GM13976 (cell line): ENCODE results near the gene OSBP2.

Experiments used
- DNase-seq: peaks from one replicate; pipeline ENCODE4 v3.0.0; 2012; ENCODE audit warnings: low spot score
- CTCF ChIP-seq: IDR thresholded peaks from 2 replicates; pipeline ENCODE4 v1.5.1; 2012; ENCODE audit warnings: borderline replicate concordance, mild to moderate bottlenecking; ENCODE audit not compliant: insufficient read depth; ENCODE audit errors: extremely low read depth, missing control alignments, control extremely low read depth
- in situ Hi-C: fragments of 300-500 bp; cut with MboI; formaldehyde crosslinking; loops from one replicate; pipeline ENCODE4 v1.12.0; 2022; ENCODE audit warnings: low sequenced_read_pairs, mixed read lengths, inconsistent platforms; ENCODE audit not compliant: unreplicated experiment

Gene OSBP2

GRCh38 chr22:30833322-30833721, 138.6 kb downstream of the OSBP2 start:
- no peak for TF ChIP-seq CTCF
- in situ Hi-C loops, result no loop called here
- DNase-seq, result no peak

- no peak for DNase-seq
- no peak for TF ChIP-seq CTCF
- in situ Hi-C loops, result no loop called here
Observed at GRCh38 chr22:30837531-30837930, 142.9 kb downstream of the OSBP2 start.

- no peak for TF ChIP-seq CTCF
- no peak for DNase-seq
- in situ Hi-C loops, result no loop called here
Observed at GRCh38 chr22:30838111-30838510, 143.4 kb downstream of the OSBP2 start.

- in situ Hi-C loops, result no loop called here
- DNase-seq, result no peak
- no peak for TF ChIP-seq CTCF
Observed at GRCh38 chr22:30841273-30841672, 146.6 kb downstream of the OSBP2 start.

GRCh38 chr22:30843245-30843644, 148.6 kb downstream of the OSBP2 start:
- in situ Hi-C loops, result no loop called here
- no peak for TF ChIP-seq CTCF
- DNase-seq, result no peak

- in situ Hi-C loops, result no loop called here
- DNase-seq, result no peak
- no peak for TF ChIP-seq CTCF
Observed at GRCh38 chr22:30847583-30847982, 152.9 kb downstream of the OSBP2 start.

- in situ Hi-C loops, result no loop called here
- no peak for TF ChIP-seq CTCF
- no peak for DNase-seq
Observed at GRCh38 chr22:30855266-30855665, 160.6 kb downstream of the OSBP2 start.
